Endometrial microvascular endothelial cells (primary cell): Measurements from ENCODE around the gene ADGRD1. TPM values are rescaled to one million over a fixed set of nuclear protein-coding genes. Genes with fewer than 3 reads are reported as not detected.

Experiments
- in situ Hi-C: cut with HindIII; loops from 2 replicates; pipeline ENCODE4 v1.10.0; 2017; ENCODE audit warnings: low sequenced_read_pairs, low pct_unique_long_range_greater_than_20kb; ENCODE audit errors: inconsistent ontology term
- total RNA-seq: library from RNA; depleted of rRNA; stranded (reverse); fragments of >200 nt; gene quantifications from one replicate; pipeline ENCODE4 v1.2.3, GENCODE V29; 2015; ENCODE audit errors: inconsistent ontology term

The ADGRD1 gene
- total RNA-seq, 1 donor from 2014 or later = not detected

DNA sequence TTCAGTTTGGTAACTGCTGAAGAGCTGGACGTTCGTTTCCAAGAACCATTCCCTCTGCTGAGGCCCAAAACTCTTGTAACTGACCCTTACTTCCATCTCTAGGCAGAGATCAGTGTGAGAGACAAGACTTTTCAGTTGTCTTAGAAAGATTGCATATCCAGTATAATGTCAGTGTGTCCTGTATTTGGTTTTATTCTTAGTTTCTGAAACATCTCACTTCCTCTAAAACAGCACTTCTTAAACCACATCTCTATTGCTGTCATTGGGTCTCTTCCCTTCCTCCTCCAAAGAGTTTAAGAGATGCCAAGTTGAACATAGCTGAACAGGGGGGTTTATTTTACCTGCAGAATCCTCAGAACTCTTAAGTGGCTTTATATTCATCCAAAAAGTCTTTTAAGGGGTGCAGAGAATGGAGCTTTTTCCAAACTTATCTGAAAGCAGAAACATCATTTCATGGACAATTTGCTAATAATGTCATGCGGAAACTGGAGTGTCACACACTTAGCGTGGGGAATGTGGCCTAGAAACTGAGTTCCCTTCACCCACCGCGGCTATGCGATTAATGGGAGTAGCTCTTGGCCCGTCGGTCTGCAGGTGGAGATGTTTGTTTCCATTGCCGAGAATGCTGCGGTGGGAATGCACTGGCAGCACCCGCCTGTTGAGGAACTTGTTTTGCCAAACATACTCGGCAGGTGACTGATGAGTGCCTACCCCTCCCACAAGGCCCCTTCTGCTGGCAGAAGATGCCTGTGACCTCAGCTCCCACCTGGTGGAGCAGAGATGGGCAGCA is 148.2 kb downstream of the ADGRD1 start:
- in situ Hi-C loops = no loop called here

DNA sequence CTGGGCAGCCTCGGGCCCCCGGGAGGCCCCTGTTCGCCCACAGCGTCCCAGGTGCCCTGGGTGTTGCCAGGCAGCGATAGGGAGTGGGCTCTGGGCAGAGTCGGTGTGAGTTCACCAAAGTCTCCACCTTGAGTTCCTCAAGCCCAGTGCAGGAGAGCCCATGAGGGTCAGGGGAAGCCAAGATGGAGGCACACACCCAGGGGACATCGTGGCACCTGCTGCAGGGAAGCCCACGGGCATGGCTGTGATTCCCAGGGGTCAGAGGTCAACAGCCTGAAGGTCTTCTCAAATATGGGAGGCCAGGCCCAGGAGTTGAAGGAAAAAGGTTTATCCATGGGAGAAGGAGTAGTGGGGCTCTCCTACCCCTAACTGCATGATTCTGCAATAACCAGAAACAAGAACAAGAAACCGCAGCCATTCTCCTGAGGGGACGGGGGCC is 148.8 kb downstream of the ADGRD1 start:
- in situ Hi-C loops = no loop called here

DNA sequence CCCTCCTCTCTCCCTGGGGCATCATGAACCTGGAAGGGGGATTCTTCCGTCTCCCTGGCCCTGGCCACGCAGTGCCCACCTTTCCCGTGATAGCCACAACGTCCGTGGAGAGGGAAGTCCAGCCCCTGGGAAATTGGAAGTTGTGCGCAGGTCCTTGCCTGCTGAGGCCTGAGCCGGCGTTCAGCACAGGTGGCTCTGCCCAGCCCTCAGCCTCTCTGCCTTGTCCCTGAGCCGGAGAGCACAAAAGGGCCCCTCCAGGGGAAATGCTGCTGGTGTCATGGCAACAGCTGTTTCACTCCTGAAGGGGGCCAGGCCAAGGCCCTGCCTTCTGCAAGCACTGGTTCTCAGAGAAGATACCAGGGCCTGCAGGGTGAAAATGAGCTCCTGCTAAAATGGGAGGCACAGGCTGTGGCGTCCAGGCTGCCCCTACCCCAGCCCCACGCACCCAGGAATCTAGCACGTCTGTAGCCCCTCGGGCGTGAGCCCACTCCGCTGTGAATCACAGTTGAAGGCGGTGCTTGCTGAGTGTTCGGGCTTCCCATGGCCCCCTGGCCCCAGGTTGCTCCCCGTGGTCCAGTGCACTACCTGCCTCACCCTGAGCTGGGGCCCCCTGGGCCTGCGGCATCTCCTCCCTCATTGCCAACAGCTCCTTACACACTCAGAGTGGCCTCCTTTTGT is 149.4 kb downstream of the ADGRD1 start:
- in situ Hi-C loops = no loop called here

DNA sequence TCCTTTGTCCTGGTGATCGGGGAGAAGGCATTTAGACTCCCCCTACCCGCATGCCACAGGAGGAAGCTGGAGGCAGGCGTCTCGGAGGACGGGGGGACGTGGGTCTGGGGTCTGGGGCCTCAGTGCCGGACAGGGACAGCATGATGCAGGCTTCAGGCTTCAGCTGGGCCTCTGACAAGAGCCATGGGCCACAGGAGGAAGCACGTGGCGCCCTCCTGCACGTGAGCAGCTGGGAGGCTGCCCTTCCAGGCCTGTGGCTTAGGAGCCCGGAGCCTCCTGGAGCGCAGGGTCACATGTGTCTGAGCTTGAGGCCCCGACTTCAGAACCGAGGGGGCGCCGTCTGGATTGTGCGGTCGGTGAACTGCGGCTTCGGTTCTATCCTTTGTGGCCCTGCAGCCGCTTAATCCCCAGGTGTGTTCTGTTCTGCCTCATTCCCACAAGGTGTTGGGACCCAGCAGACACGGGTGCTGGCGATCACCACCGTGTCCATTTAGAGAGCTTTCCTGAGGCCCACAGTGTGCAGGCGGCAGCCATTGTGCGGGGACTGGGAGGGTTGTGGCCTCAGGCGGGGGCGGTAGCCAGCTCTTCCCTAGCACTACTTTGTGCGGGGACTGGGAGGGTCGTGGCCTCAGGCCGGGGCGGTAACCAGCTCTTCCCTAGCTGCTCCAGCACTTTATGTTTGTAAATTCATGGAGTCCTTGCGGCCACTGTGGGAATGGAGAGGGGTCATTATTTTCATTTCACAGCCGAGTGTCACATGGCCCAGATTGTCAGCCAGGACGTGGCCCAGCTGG is 150.2 kb downstream of the ADGRD1 start:
- in situ Hi-C loops = no loop called here

DNA sequence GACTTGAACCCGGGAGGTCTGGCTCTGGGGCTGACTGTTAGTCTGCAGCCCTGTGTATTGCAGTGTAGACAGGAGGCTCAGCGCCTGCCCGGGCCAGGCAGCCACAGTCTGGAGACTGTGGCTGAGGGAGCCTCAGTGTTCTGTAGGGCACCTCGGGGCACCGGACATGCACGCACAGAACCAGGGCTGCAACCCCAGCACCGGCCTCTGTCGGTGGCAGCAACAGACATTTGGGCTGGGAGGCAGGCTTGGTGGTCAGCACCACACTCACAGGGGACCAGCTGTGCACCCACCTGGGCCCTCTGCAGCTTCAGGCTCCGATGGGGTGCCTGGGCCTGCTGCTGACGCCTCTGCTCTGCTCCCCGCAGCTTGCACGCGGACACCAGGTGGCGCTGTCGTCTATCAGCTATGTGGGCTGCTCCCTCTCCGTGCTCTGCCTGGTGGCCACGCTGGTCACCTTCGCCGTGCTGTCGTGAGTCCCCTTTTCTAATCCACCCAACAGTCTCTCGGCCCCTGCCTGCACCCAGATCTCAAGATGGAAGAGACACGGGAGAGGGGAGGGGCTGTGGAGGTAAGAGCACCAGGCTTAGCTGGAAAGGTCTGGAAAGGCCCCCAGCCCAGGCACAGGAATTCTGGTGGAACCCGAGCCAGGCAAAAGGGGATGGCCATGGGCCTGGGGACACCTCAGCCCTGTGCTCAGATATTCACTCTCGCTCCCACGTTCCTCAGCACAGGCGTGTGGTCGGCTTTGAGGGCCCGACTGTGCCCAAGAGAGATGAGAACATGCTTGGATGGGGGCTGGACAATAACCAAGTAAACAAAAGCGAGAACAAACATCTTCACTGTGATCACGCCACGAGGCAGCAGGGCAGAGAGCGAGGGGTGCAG is 151.0 kb downstream of the ADGRD1 start:
- in situ Hi-C loops = no loop called here

DNA sequence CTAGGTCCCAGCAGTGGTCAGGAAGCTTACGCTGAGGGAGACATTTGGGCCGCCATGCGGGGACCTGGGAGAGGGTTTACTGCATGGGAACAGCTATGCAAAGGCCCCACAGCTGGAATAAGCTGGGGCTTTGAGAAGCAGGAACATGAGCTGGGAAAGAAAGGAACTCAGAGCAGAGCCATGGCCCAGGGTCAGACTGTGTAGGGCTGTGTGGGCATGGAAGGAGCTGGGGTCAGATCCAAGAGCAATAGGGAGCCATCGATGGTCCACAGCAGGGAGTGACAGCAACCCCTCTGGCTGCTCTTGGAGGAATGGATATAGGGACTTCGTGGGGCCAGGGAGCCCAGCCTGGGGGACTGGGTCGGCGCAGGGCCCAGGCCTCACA is 151.6 kb downstream of the ADGRD1 start:
- in situ Hi-C loops = no loop called here

DNA sequence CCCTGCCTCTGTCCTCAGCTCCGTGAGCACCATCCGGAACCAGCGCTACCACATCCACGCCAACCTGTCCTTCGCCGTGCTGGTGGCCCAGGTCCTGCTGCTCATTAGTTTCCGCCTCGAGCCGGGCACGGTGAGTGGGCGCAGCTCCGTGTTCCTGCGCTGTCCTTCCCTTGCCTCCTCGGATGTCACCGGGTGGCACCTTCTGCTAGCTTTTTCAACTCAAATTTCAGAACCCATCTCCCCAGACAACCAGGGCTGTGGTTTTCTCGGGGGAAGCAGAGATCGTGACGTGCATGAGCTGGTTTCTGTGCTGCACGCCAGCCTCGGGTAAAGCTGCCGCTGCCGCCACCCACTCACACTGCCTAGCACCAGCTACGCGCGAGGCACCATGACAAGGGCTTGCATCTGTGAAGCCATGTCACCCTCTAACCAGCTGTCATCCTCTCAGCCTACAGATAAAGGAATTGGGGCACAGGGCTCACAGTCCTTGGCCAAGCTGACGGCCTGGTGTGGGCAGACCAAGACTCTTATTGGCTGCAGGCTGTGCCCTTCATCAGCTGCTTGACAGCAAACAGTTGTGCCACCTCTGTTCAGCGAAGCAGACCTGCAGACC is 152.1 kb downstream of the ADGRD1 start:
- in situ Hi-C loops = no loop called here

DNA sequence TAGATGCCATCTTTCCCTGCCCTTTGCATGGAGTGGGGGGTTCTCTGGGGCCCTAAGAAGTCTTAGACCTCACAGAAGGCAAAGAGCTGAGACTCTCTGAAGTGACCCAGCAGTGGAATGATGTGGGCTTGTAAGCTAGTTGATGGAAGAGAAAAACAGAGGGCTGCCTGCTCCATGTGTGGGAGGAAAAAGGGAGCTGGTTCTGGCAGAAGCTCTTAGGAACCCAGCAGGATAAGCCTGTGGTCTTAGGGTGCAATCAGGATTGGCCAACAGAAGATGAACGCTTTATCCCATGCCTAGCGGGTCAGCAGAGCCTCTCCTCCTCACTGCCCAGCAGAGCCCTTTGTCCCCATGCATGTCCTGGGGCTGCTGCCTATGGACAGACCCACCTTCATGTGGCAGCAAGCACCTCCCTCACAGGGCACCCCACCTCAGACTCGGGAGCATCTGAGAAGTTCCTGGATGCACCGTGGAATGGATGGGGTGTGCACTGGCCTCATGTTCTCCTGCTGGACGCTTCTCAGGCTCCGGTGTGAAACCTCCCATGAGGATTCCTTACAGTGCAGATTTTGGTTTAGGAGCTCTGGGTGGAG is 152.7 kb downstream of the ADGRD1 start:
- in situ Hi-C loops = no loop called here

DNA sequence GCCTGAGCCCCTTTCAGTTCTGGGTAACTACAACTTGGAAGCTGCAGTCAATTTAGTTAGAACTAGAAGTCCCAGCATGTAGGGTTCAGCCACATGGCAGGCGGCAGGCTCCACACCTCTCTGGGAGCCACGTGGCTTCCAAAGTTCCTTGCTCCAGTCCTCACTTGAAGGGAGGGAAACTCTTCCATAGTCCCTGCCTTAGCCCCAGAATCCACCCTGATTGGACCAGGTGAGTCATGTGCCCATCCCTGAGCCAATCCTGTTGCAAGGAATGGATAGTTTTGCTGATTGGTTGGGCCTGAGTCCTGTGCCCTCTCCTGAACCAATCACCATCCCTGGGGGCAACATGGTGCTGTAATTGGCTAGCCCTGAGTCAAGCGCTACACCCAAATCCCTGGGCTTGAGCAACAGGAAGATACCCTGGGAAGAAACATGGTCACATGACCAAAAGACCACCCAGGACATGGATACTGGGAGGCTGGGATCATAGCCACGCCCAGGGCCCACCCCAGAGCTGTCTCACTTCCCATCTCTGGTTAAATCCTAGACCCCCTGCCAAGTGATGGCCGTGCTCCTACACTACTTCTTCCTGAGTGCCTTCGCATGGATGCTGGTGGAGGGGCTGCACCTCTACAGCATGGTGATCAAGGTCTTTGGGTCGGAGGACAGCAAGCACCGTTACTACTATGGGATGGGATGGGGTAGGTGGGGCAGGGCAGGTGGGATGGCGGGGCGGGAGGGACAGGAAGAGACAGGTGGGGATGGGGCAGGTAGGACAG is 154.7 kb downstream of the ADGRD1 start:
- in situ Hi-C loops = no loop called here

DNA sequence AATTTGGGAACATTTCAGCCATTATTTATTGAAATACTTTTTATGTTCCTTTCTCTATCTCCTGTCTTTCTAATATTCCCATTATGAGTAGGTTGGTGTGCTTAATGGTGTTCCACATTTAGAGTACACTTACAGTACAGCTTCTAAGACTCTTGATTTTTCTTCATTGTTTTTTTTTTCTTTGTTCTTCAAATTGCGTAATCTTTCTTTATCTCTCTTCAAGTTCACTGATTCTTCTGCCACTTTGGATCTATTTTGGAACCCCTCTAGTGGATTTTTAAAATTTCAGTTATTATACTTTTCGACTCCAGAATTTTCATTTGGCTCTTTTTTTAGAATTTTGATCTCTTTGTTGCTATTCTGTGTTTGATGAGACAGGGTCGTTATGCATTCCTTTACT is 157.7 kb downstream of the ADGRD1 start:
- in situ Hi-C loops = no loop called here

DNA sequence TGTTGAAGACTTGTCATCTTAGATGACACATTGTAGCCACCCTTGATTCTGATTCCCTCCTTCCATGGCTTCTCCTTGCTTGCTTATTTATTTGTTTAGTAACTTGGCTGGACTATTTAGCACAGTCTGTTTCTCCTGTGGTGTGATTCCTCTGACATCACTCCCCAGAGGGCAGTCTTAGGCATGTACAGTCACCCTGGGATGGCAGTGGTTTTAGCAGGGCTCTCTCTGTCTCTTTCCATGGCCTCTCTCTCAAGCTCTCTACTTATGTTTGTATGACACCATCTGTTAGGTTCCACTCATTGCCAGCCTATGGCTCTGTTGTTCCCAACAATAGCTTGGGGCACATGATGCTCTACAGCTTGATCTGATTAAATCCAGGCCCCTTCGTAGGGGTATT is 158.3 kb downstream of the ADGRD1 start:
- in situ Hi-C loops = no loop called here

DNA sequence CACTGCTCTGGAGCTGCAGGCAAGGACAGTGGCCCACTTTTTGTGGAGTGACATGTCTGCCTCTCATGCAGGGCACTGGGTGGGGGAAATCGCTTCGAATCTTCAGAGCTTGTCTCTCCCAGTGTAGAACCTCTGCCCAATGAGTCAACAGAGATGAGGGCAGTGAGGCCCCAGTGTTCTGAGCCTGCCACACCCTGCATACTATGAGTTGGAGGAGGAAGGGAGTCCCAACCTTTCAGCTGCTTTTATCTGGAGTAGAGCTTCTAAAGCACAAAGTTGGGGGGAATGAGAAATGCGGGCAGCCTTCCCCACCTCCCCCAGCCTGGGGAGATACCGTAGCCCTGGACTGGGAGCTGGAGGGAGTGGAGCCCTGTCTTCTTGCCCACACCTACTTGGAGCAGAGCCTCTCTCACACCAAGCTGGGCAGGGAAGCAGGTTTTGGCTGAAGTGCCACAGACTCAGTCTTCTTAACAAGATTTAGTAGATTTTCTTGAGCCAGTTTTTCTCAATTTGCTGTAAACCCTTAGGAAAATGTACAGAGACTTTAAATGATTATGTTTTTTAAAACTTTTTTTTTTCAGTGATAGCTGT is 159.1 kb downstream of the ADGRD1 start:
- in situ Hi-C loops = no loop called here

DNA sequence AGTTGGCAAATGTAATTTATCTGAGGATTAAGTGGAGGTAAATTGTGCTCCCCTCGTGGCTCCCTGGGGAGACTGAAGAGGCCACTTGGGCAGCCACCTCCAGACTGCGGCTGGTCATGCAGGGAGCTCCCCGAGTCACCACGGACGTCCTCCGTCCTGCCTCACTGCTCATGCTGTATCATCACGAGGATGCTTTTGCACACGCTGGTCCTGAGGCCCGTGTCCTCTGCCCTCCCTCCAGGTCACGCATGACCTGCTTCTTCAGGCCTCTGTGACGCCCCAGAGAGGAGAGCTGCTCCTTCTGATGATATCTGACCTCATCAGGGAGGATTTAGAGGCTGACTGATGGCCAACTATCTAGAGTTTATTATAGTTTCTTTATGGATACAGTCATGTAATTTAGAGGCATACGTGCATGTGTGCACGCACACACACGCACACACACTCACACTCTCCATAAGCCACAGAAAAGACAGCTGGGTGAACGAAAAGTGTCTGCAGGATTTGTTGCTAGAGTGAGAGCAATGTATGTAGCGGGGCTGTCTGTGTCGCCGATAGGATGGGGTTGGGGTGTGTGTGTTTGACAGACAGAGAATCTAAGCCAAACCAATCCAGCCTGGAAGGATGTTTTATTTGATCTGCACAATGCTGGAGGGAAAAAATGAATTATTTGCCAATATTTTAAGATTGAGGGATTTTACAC is 160.0 kb downstream of the ADGRD1 start:
- in situ Hi-C loops = no loop called here

DNA sequence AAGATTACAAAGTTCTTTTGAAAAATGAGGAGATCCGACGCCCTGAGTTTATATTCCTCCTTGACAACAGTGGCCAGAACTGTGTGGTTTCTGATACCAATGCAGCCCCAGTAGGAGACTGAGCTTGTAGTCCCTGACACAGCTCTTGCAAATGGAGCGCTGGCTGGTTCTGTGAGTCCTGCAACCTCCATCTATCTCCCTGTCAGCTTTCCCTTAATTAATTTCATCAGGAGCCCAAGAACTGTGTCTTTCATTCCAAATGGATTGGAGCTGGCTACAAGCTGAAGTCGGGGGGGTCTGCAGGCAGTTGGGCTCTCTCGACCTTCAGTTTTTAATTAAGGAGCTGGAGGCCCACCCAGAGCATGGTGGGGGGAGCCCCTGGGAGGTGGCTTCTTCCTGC is 160.6 kb downstream of the ADGRD1 start:
- in situ Hi-C loops = no loop called here

DNA sequence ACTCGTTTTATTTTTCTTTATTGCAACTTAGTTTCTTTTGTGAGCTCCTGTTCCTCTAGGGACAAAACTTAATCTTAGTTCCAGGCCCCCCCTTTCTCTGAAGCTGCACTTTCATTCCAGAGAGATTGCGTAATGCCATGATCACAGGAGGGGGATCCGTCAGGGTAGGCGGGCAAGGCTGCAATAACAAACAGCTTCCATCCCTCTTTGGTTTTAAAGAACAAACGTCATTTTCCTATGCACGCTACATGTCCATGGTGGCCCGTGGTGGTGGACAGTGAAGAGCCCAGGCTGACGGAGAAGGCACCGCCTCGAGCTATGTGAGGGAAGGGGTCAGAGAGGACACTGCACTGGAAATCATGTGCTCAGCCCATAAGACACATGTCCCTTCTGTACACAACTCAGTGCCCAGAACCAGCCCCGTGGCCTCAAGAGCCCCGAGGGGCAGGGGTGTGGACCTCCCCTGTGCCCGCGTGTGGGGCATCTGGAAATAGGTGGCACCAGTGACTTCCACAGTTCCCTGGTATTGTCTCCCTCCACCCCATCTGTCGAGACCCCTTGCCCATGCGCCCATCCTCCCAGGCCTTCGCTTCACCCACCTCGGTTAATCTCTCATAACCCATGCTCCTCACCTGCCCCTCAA is 161.4 kb downstream of the ADGRD1 start:
- in situ Hi-C loops = no loop called here
